GM12872 (cell line): ENCODE measurements around the gene ETNK1.

Source experiments
- TF ChIP-seq, protein P1 (sequence below): IDR thresholded peaks from 3 replicates; pipeline ENCODE4 v1.5.1; 2011; ENCODE audit warnings: low read depth, mild to moderate bottlenecking, low read length, moderate library complexity; ENCODE audit not compliant: insufficient read depth

ETNK1 gene

DNA sequence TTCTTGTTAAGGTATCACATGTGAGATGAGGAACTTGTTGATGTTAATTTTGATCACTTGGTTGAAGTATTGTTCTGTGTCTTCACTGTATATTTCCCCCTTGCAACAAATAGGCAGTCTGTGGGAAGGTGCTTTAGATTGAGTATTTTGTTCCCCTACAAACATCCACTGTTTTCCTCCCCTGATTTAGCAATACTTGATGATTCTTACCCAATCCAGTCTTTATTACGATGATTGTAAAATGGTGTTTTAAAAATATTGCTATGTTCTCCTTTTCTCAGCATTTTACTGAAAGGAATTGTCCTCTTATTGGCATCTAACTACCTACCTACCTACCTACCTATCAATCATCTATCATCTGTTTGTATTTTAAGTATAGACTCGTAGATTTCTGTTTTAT, 66.3 kb downstream of the ETNK1 start:
- TF ChIP-seq, protein P1, sequence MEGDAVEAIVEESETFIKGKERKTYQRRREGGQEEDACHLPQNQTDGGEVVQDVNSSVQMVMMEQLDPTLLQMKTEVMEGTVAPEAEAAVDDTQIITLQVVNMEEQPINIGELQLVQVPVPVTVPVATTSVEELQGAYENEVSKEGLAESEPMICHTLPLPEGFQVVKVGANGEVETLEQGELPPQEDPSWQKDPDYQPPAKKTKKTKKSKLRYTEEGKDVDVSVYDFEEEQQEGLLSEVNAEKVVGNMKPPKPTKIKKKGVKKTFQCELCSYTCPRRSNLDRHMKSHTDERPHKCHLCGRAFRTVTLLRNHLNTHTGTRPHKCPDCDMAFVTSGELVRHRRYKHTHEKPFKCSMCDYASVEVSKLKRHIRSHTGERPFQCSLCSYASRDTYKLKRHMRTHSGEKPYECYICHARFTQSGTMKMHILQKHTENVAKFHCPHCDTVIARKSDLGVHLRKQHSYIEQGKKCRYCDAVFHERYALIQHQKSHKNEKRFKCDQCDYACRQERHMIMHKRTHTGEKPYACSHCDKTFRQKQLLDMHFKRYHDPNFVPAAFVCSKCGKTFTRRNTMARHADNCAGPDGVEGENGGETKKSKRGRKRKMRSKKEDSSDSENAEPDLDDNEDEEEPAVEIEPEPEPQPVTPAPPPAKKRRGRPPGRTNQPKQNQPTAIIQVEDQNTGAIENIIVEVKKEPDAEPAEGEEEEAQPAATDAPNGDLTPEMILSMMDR = no peak

DNA sequence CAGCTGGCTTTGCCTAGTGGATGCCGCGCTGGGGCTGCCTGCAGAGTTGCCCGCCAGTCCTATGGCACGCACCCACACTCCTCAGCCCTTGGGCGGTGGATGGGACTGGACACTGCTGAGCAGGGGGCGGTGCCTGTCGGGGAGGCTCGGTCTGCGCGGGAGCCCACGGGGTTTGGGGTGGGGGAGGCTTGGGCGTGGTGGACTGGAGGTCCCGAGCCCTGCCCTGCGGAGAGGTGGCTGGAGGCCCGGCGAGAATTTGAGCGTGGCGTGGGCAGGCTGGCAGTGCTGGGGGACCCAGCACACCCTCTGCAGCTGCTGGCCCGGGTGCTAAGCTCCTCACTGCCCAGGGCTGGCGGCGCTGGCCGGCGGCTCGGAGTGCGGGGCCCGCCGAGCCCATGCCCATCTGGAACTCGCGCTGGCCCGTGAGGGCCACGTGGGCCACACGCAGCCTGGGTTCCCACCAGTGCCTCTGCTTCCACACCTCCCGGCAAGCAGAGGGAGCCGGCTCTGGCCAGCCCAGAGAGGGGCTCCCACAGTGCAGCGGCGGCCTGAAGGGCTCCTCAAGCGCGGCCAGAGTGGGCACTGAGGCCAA, 68.1 kb downstream of the ETNK1 start:
- TF ChIP-seq, protein P1 = no peak

DNA sequence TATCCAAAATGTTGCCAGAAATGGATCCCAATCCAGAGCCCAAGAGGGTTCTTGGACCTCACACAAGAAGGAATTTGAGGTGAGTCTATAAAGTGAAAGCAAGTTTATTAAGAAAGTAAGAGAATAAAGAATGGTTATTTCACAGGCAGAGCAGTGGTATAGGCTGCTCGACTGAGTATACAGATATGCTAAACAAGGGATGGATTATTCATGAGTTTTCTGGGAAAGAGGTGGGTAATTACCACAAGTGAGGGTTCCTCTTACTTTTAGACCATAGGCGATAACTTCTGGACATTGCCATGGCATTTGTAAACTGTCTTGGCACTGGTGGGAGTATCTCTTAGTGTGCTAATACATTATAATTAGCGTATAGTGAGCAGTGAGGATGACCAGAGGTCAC, 73.6 kb downstream of the ETNK1 start:
- TF ChIP-seq, protein P1 = no peak

DNA sequence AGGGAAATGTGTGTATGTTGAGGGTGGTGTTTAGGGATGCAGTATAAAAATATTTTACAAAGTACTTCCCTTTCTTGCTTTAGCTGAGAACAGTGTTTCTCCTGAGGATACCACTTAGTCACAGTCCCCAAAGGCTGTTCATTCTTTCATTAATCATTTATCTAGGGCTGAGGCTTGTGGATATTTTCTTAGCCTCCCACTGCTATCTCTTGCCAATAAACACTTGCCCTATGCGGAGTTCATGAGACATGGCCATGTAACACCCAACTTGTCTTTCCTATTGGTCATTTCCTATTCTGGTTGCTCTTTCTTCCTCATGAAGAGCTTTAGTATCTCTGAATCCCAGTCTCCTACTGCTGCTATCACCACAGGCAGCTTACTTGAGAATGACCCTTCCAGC, 75.1 kb downstream of the ETNK1 start:
- TF ChIP-seq, protein P1 = no peak

DNA sequence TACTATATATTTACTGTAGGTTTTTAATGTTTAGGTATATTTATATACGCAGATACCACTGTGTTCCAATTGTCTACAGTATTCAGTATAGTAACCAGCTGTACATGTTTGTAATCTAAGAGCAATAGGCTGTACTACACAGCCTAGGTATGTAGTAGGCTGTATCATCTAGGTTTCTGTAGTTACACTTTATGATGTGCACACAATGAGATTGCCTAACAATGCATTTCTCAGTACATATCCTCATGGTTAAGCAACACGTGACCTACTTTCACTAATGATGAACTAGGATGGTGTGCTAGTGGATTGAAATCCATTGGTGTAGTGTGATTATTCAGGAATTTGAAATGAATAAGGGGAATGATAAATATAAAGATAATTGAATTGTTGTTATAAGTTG, 77.7 kb downstream of the ETNK1 start:
- TF ChIP-seq, protein P1 = no peak

DNA sequence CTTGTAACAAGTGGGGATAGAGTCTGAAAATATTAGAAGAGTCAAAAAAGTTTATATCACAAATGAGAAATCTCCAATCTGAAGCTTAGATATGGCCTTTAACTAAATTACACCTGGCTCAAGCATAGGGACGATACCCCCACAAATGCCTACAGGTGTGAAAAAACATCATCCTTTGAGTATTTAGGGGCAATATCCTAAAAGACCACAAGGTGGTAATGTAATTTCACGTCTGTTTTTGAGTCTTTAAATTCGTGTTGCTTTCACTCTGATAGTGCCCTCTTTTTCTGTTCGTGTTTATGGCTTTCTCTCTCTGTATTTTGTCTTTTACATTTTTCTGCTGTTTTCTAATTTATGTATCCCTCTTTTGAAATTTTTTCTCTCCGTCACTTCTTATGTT, 84.3 kb downstream of the ETNK1 start:
- TF ChIP-seq, protein P1 = peak; percentile 51; the same call in 2 of the 3 replicates

DNA sequence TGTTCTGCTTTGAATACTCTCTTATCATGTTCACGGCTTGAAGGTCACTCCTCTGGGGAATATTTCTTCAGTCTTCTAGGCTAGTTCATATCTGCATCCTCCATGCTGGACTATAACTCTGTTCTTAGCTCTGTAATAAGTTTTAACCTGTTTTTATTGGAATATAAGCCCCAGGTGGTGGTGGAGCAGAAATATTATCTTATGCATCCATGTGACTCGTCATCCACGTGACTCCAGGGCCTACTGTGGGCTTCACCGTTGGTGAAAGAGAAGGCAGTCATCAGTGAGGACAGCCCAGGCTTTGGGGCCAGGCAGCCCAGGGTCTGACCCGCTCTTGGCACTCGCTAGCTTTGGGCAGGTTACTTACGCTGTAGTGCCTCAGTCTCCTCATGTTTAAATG, 87.1 kb downstream of the ETNK1 start:
- TF ChIP-seq, protein P1 = no peak

DNA sequence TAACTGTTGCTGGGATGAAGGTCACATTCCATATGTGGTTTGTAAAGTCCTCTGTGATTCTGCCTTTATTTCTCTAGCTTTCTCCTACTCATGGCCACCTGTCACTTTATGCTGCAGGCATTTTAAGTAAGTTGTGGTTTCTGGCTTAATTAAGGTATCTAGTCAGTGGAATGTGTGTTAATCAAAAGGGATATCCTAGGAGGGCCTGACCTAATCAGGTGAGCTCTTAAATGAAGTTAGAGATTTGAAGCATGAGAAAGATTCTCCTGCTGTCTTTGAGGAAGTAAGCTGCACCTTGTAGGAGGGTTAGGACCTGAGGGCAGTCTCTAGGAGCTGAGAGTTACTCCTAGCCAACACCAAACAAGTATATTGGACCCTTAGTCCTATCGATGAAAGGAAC, 90.3 kb downstream of the ETNK1 start:
- TF ChIP-seq, protein P1 = no peak
